HT-29 (cell line): ENCODE results near the gene DNAJC2. TPM values are rescaled to one million over a fixed set of nuclear protein-coding genes. Genes with fewer than 3 reads are reported as not detected.
"Not testable (repeated sequence)": the region's sequence is repeated elsewhere in the genome, so short reads cannot be mapped to it uniquely, and the experiment has no call there.

ENCODE experiments used
- DNase-seq: peaks from one replicate; pipeline ENCODE4 v3.0.0-alpha.2; 2015; ENCODE audit warnings: low spot score
- small RNA-seq: library from RNA; depleted of rRNA; stranded (forward); fragments of <200 nt; gene quantifications from one replicate; pipeline ENCODE3, GENCODE V24; 2014
- total RNA-seq: library from RNA; depleted of rRNA; stranded (reverse); fragments of >200 nt; shearing (Covaris generic); gene quantifications from 2 replicates; pipeline ENCODE4 v1.2.3, GENCODE V29; 2014; rRNA removed

Gene DNAJC2
- total RNA-seq, 1 experiment from 2014 or later, result 19.0 TPM

GRCh38 chr7:103266229-103266628 lies 78.3 kb downstream of the DNAJC2 start:
- not testable (repeated sequence) for DNase-seq

GRCh38 chr7:103264054-103264453 lies 80.5 kb downstream of the DNAJC2 start:
- DNase-seq, result not testable (repeated sequence)

Small RNA genes within 50 kb of the gene (small RNA-seq; reads per million reads assigned to genes)
- 0.50 reads per million for gene RPS29P16

Other genes starting within 250 kb of the DNAJC2 start
- 4.8 and 6.9 TPM in 2 replicates for gene NAPEPLD, start 195.7 kb downstream of the DNAJC2 start, total RNA-seq
- gene PMPCB, start 47.3 kb downstream of the DNAJC2 start, total RNA-seq, result 41.1 and 43.7 TPM in 2 replicates
- gene PSMC2, start 2.9 kb upstream of the DNAJC2 start, total RNA-seq, result 119 and 171 TPM in 2 replicates
- gene SLC26A5, start 101.4 kb upstream of the DNAJC2 start, total RNA-seq, result not detected in 2 replicates